Heart right ventricle (tissue), 16 donors: ENCODE results near the gene LIN7A. TPM values are rescaled to one million over a fixed set of nuclear protein-coding genes. Genes with fewer than 3 reads are reported as not detected.

Experiments used
- ATAC-seq, 8 donors: fragments of 200-7000 bp; cut with Tn5 transposase; one replicate each; pipeline ENCODE4 v1.9.1; 2020; ENCODE audit warnings: mild to moderate bottlenecking in 8 of 8, moderate library complexity in 8 of 8, moderate number of reproducible peaks in 1 of 8
- DNase-seq, 2 donors: peaks; one replicate each; pipeline ENCODE4 v3.0.0-alpha.2; 2020
- H3K27ac ChIP-seq, 10 donors: fragments of 200-600 bp; sonication (generic) in 2 of 10; one replicate each; pipeline versions ENCODE4 v1.5.0 to v1.8.0; 2020 to 2022; ENCODE audit warnings: mild to moderate bottlenecking in 3 of 10
- H3K27me3 ChIP-seq, 7 donors: fragments of 200-600 bp; one replicate each; pipeline ENCODE4 v1.8.0; 2021 to 2022; ENCODE audit warnings: mild to moderate bottlenecking in 2 of 7
- H3K36me3 ChIP-seq, 9 donors: fragments of 200-600 bp; sonication (generic) in 1 of 9; one replicate each; pipeline versions ENCODE4 v1.5.0 to v1.8.0; 2020 to 2022; ENCODE audit warnings: mild to moderate bottlenecking in 2 of 9
- H3K4me1 ChIP-seq, 9 donors: fragments of 200-600 bp; sonication (generic) in 1 of 9; one replicate each; pipeline versions ENCODE4 v1.5.0 to v1.8.0; 2020 to 2022; ENCODE audit warnings: mild to moderate bottlenecking in 4 of 9
- H3K4me3 ChIP-seq, 10 donors: fragments of 200-600 bp; sonication (generic) in 2 of 10; one replicate each; pipeline versions ENCODE4 v1.5.0 to v1.8.0; 2020 to 2022; ENCODE audit warnings: mild to moderate bottlenecking in 7 of 10, moderate library complexity in 2 of 10
- H3K9me3 ChIP-seq, 11 donors: fragments of 200-600 bp in 10 of 11; sonication (generic) in 2 of 11; one replicate each; pipeline versions ENCODE4 v1.5.0 to v1.8.0; 2013 to 2022; ENCODE audit warnings: mild to moderate bottlenecking in 2 of 11, control low read depth in 1 of 11, moderate library complexity in 1 of 11
- CTCF ChIP-seq, 9 donors: fragments of 200-600 bp; sonication (generic) in 2 of 9; IDR thresholded peaks; one replicate each; pipeline versions ENCODE4 v1.5.0 to v1.8.0; 2021 to 2022; ENCODE audit warnings: antibody characterized with exemption in 9 of 9, mild to moderate bottlenecking in 5 of 9, moderate library complexity in 1 of 9
- WGBS, 2 donors: extraction: QIAGEN DNeasy Blood & Tissue Kit; methylation state at CpG; one replicate each; pipeline ENCODE4 v1.1.7; 2013; ENCODE audit warnings: inconsistent platforms in 1 of 2; 5-methylcytosine and 5-hydroxymethylcytosine counted together
- intact Hi-C, 10 donors: fragments of 100-400 bp; cut with DNase I; formaldehyde crosslinking; loops; one replicate each; pipeline versions ENCODE4 v1.11.1 to v1.14.2; 2022
- polyA plus RNA-seq, 2 donors: library from polyadenylated mRNA; stranded (reverse); fragments of 200-250 nt; gene quantifications; one replicate each; pipeline ENCODE4 v1.2.3, GENCODE V29; 2013
- total RNA-seq, 10 donors: library from RNA; stranded (reverse); fragmentation: NEBNext Ultra II Directional in 3 of 10; extraction: Animal tissue kit (Norgen Biotek cat#: 25700) in 3 of 10; gene quantifications; one replicate each; pipeline versions ENCODE4 v1.2.1 to v1.2.4, GENCODE V29; 2021 to 2023
- donor health status: Arrhythmogenic right ventricular cardiomyopathy.
- donor health status: ischemic (EF 13 %, LVEDD 7.1; RV severe dilation, severe dysfunction).
- donor health status: healthy with polysubstance abuse.
- donor health status: DM: no; HTN: yes; CAD: no.
- donor health status: DM: no; HTN: no; CAD: no.
- donor health status: ischemic (EF 25% LVEDD 6.9; RV normal size, moderate dysfunction).
- donor health status: ischemic (EF 25% LVEDD 5.7; RV mildly dilated, moderate dysfunction).
- donor health status: healthy.
- donor health status: DM: yes; HTN: yes; CAD: no.
- donor health status: Ischemic cardiomyopathy.
- donor health status: ischemic (EF 35%, LVEDD 5.7; RV mildly dilated, moderate dysfunction).
- donor health status: nonischemic (EF 11% LVEDD 7.7; RV severe dilation, severe dysfunction).
- donor health status: DM: yes; HTN: yes; CAD: no.
- donor health status: PGD.
- donor health status: ischemic (EF 29% LVEDD 5.4; RV normal size, mild dysfunction).
- donor health status: nonischemic (EF 23%, LVEDD 6.1; RV moderate dilation, normal function).

Gene LIN7A
- total and polyA plus RNA-seq, 12 donors, result 6.2 to 15.3 (median 10.2) TPM

DNA sequence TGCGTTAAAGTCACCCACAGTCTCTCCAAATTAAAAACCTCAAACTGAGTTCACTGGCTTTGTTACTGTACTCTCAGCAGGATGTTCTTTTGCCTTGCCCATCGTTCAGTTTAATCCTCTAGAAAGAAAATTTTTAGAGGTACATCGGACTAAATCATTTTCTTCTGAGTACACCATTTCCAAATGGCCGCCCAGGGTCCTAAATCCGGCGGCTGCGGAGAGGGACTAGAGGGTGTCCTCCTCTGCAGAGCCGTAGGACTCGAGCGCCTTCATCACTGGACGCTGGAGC lies 1.4 kb downstream of the LIN7A start:
- Histone ChIP-seq H3K4me3 (peak overlapping the region; percentile 68 to 84 (median 77)), H3K4me1 (peaks cover 0 to 30% (median 13%) of the 10 kb centered on the region in 9 donors), H3K36me3 (no peaks in the 10 kb centered on the region), H3K27ac (peak overlapping the region; percentile 79 to 96 (median 94)), H3K27me3 (peaks cover 0 to 18% (median 0%) of the 10 kb centered on the region in 7 donors), H3K9me3 (no peaks in the 10 kb centered on the region)
- intact Hi-C loops, result loop anchor here in 6 of 10 donors (2.0 to 10.0 kb wide), 6 partner anchors 57 to 141 kb away; partner anchors contain the start of gene ACSS3 (in 1 of the 6)
- WGBS, 2 donors, result 1 to 2% methylated on average over 11 of the region's 11 CpGs
- TF ChIP-seq CTCF (IDR thresholded peaks at IDR 0.05), result no peak
- ATAC-seq (peak in 7 of 8 donors; percentile 59 to 80 (median 69)), DNase-seq (peak in 1 of 2 donors; percentile 31)

- H3K27ac ChIP-seq, result no peak overlapping the region
- no peaks in the 10 kb centered on the region for H3K36me3 ChIP-seq
- H3K9me3 ChIP-seq, result no peaks in the 10 kb centered on the region
- no peak for ATAC-seq
- peaks cover 0 to 18% (median 0%) of the 10 kb centered on the region in 7 donors for H3K27me3 ChIP-seq
- intact Hi-C loops, result loop anchor here in 6 of 10 donors (5.0 to 10.0 kb wide), 4 partner anchors 58 to 142 kb away; partner anchors contain the start of gene ACSS3 (in 1 of the 6)
- peaks cover 0 to 22% (median 13%) of the 10 kb centered on the region in 9 donors for H3K4me1 ChIP-seq
- DNase-seq, result no peak
- TF ChIP-seq CTCF (IDR thresholded peaks at IDR 0.05), result no peak
- WGBS, 2 donors, result 69 to 81% methylated on average over 2 of the region's 2 CpGs
- no peak overlapping the region for H3K4me3 ChIP-seq
Measured at GRCh38 chr12:80935111-80935510, 2.6 kb downstream of the LIN7A start.

GRCh38 chr12:80925983-80926382 lies 11.8 kb downstream of the LIN7A start:
- WGBS, 2 donors, result 67 to 70% methylated on average over 1 of the region's 1 CpG
- Histone ChIP-seq H3K4me3 (no peak overlapping the region), H3K4me1 (peaks cover 0 to 49% (median 4%) of the 10 kb centered on the region in 9 donors), H3K9me3 (no peaks in the 10 kb centered on the region), H3K27me3 (no peaks in the 10 kb centered on the region), H3K27ac (no peak overlapping the region), H3K36me3 (no peaks in the 10 kb centered on the region)
- ATAC-seq (no peak), DNase-seq (no peak)
- intact Hi-C loops, result no loop called here
- TF ChIP-seq CTCF (IDR thresholded peaks at IDR 0.05), result no peak

DNA sequence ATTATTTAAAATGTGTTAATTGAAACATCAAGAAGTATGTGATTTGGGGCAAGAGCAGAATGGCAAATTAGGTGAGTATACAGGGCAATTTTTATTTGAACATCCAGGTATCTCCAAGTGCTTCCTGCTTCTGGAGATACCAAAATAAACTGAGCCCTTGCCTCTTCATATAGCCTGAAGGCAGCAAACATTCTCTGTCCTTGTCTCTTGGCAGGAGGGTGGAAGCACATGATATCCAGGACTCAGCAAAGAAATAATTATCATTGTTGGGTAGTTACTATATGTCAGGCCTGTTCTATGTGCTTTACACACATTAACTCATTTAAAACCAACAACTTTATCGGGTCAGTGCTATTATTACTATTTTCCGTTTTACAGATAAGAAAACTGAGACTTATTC lies 12.5 kb downstream of the LIN7A start:
- Histone ChIP-seq H3K9me3 (no peaks in the 10 kb centered on the region), H3K27ac (peak overlapping the region in 5 of 10 donors; percentile 0 to 43 (median 27)), H3K4me3 (no peak overlapping the region), H3K36me3 (no peaks in the 10 kb centered on the region), H3K4me1 (peaks cover 0 to 46% (median 4%) of the 10 kb centered on the region in 9 donors), H3K27me3 (no peaks in the 10 kb centered on the region)
- peak in 5 of 8 donors; percentile 53 to 86 (median 74) for ATAC-seq
- WGBS, 2 donors, result 44 to 56% methylated on average over 2 of the region's 2 CpGs
- no peak for DNase-seq
- intact Hi-C loops, result no loop called here
- TF ChIP-seq CTCF (IDR thresholded peaks at IDR 0.05), result no peak
